Erythroblast (primary cell): ENCODE measurements around the gene SREK1IP1.

Experiments used
- GATA1 ChIP-seq: IDR thresholded peaks from 2 replicates; pipeline ENCODE4 v1.6.1; 2011; ENCODE audit warnings: low read depth, mild to moderate bottlenecking, control low read depth, low read length, moderate library complexity
- POLR2A ChIP-seq: IDR thresholded peaks from 2 replicates; pipeline ENCODE4 v1.6.1; 2011; ENCODE audit warnings: mild to moderate bottlenecking, low read length

DNA sequence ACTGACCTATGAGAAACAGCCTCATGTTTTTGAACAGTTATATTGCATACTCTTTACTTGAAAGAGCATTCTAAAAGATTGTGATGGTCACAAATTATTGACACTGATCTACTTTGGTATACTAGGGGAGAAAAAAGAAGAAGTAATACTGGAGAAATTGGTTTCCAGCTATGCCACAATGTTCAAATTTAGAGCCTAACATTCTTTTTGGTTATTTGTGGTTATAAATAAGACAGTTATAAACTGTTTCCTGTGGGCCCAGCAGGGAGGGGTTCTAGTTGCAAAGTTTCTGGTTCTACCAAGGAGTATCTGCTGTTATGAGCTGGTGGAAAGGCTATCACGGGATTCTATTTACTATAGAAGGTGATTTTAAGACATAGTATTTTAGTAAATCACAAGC lies 5.0 kb upstream of the SREK1IP1 start:
- TF ChIP-seq POLR2A = no peak
- TF ChIP-seq GATA1 = no peak
